COLO668 (cell line): ENCODE measurements around the gene ACOX3.
"Not testable (repeated sequence)": the region's sequence is repeated elsewhere in the genome, so short reads cannot be mapped to it uniquely, and the experiment has no call there.

Experiments used
- DNase-seq: peaks from one replicate; lab custom pipeline; 2025; ENCODE audit not compliant: unreplicated experiment; lab: John Stamatoyannopoulos, UW

Gene ACOX3

GRCh38 chr4:8390577-8390976 lies 49.9 kb downstream of the ACOX3 start:
- DNase-seq, result no peak

- no peak for DNase-seq
Measured at GRCh38 chr4:8388528-8388870, 52.0 kb downstream of the ACOX3 start.

- no peak for DNase-seq
Measured at GRCh38 chr4:8387615-8388527, 52.7 kb downstream of the ACOX3 start.

- no peak for DNase-seq
Measured at GRCh38 chr4:8387194-8387593, 53.3 kb downstream of the ACOX3 start.

GRCh38 chr4:8386731-8387130 lies 53.8 kb downstream of the ACOX3 start:
- DNase-seq, result no peak

- DNase-seq, result not testable (repeated sequence)
Measured at GRCh38 chr4:8386131-8386530, 54.4 kb downstream of the ACOX3 start.

- no peak for DNase-seq
Measured at GRCh38 chr4:8385611-8386010, 54.9 kb downstream of the ACOX3 start.

GRCh38 chr4:8385106-8385505 lies 55.4 kb downstream of the ACOX3 start:
- DNase-seq, result no peak

GRCh38 chr4:8384397-8385060 lies 56.0 kb downstream of the ACOX3 start:
- no peak for DNase-seq

GRCh38 chr4:8383451-8384160 lies 56.9 kb downstream of the ACOX3 start:
- DNase-seq, result no peak

GRCh38 chr4:8383016-8383415 lies 57.5 kb downstream of the ACOX3 start:
- DNase-seq, result no peak

- no peak for DNase-seq
Measured at GRCh38 chr4:8381814-8382581, 58.5 kb downstream of the ACOX3 start.

GRCh38 chr4:8380511-8381415 lies 59.8 kb downstream of the ACOX3 start:
- DNase-seq, result no peak

GRCh38 chr4:8379771-8380170 lies 60.8 kb downstream of the ACOX3 start:
- no peak for DNase-seq

- no peak for DNase-seq
Measured at GRCh38 chr4:8379281-8379680, 61.2 kb downstream of the ACOX3 start.

- DNase-seq, result no peak
Measured at GRCh38 chr4:8378776-8379175, 61.7 kb downstream of the ACOX3 start.

- DNase-seq, result no peak
Measured at GRCh38 chr4:8378101-8378724, 62.3 kb downstream of the ACOX3 start.

- no peak for DNase-seq
Measured at GRCh38 chr4:8377103-8378075, 63.1 kb downstream of the ACOX3 start.
